OCI-M1 (cell line): ENCODE data around the gene AAGAB.
"Not testable (repeated sequence)": the region's sequence is repeated elsewhere in the genome, so short reads cannot be mapped to it uniquely, and the experiment has no call there.

Source experiments
- DNase-seq: peaks from one replicate; lab custom pipeline; 2025; lab: John Stamatoyannopoulos, UW

The AAGAB gene

GRCh38 chr15:67253549-67254237, 768 bp downstream of the AAGAB start:
- DNase-seq, result no peak

GRCh38 chr15:67253101-67253500, 1.4 kb downstream of the AAGAB start:
- DNase-seq, result no peak

GRCh38 chr15:67251318-67251717, 3.1 kb downstream of the AAGAB start:
- no peak for DNase-seq

GRCh38 chr15:67249830-67250229, 4.6 kb downstream of the AAGAB start:
- no peak for DNase-seq

GRCh38 chr15:67248011-67248505, 6.4 kb downstream of the AAGAB start:
- DNase-seq, result no peak

GRCh38 chr15:67246606-67247005, 7.9 kb downstream of the AAGAB start:
- not testable (repeated sequence) for DNase-seq

- no peak for DNase-seq
These were observed 9.4 kb downstream of the AAGAB start for GRCh38 chr15:67244971-67245478.

- no peak for DNase-seq
These were observed 11.8 kb downstream of the AAGAB start for GRCh38 chr15:67242708-67243111.

- DNase-seq, result peak; percentile 25
These were observed 13.2 kb downstream of the AAGAB start for GRCh38 chr15:67241132-67241855.

- DNase-seq, result peak; percentile 47
These were observed 14.0 kb downstream of the AAGAB start for GRCh38 chr15:67240235-67241131.

GRCh38 chr15:67232591-67232990, 21.9 kb downstream of the AAGAB start:
- no peak for DNase-seq

- no peak for DNase-seq
These were observed 24.0 kb downstream of the AAGAB start for GRCh38 chr15:67230504-67230903.

- peak; percentile 13 for DNase-seq
These were observed 26.2 kb downstream of the AAGAB start for GRCh38 chr15:67228286-67228685.

- DNase-seq, result no peak
These were observed 26.6 kb downstream of the AAGAB start for GRCh38 chr15:67227846-67228245.

GRCh38 chr15:67227431-67227830, 27.0 kb downstream of the AAGAB start:
- DNase-seq, result no peak

GRCh38 chr15:67225336-67225735, 29.1 kb downstream of the AAGAB start:
- DNase-seq, result no peak

GRCh38 chr15:67224889-67225288, 29.6 kb downstream of the AAGAB start:
- DNase-seq, result no peak

GRCh38 chr15:67219288-67219687, 35.2 kb downstream of the AAGAB start:
- no peak for DNase-seq

GRCh38 chr15:67218428-67218827, 36.0 kb downstream of the AAGAB start:
- no peak for DNase-seq

- DNase-seq, result peak; percentile 15
These were observed 37.6 kb downstream of the AAGAB start for GRCh38 chr15:67216859-67217258.

GRCh38 chr15:67215102-67215501, 39.4 kb downstream of the AAGAB start:
- DNase-seq, result no peak

- no peak for DNase-seq
These were observed 41.6 kb downstream of the AAGAB start for GRCh38 chr15:67212684-67213367.
